Measurements from ENCODE around the gene CACNA1H. TPM values are rescaled to one million over a fixed set of nuclear protein-coding genes. Genes with fewer than 3 reads are reported as not detected.

Gene CACNA1H
- total RNA-seq, 2 experiments from 2014 or later = 0.26 to 0.61 TPM

DNA sequence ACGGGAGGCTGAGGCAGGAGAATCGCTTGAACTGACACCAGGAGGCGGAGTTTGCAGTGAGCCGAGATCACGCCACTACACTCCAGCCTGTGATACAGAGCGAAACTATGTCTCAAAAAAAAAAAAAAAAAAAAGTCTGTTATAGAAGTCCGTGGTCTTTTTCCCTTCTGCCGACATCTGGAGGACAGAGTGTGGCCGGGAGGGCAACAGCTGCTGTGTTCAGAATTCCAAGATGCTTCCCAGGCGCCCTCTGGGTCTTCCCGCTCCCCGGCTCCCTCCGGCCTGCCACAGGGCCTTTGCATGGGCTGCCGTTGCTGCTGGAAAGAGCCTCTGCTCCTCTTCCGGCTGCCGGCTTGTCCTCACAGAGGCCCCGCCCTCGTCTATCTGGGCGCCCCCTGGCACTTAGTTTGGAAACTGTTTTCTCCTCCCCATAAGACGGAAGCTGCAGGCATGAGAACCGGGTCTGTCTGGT lies 2.4 kb upstream of the CACNA1H start:
- peaks cover 7% of the 10 kb centered on the region for H3K9me3 Mint-ChIP-seq
- peak overlapping the region; percentile 16 for H3K4me3 Mint-ChIP-seq
- H3K36me3 Mint-ChIP-seq = no peaks in the 10 kb centered on the region
- intact Hi-C loops (cut with micrococcal nuclease) = no loop called here
- ChIA-PET CTCF (no interaction called here), POLR2A (no interaction called here)
- peaks cover 3% of the 10 kb centered on the region for H3K4me1 Mint-ChIP-seq (ENCODE audit: low read depth)
- DNase-seq = peak; percentile 56
- H3K27ac Mint-ChIP-seq = peak overlapping the region; percentile 30
- H3K27me3 Mint-ChIP-seq = peaks cover 6% of the 10 kb centered on the region

DNA sequence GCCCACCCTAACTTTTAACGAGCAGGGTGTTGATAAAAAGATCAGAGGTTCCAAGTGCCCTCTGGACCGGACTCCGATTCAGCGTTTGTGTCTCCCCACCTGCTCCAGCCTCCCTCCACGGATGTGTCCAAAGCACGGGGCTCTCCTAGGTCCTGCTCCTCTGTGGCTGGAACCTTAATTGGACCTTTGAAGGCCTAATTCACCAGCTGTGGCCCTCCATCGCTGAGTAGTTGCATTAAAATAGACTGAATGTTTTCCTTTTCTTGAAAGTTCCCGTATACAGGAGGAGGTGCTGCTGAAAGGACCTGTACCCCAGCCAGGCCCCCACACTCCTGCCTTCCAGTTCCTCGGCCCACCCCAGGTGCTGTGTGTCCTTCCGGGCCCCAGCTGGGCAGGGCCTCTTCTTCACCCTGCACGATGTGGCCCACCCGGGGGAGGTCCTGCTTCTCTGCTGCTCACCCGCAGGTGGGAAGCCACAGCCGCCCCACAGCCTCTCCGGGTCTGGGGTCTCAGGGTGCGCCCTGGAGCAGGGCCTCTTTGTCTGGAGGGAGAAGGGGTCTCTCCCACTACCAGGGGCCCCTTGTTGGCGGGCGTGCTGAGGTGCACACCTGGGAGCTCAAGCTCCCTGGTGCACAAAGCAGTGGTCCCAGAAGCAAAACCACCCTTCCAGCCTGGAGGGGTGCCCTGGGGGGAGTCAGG lies 1.3 kb upstream of the CACNA1H start:
- intact Hi-C loops (cut with micrococcal nuclease) = no loop called here
- peaks cover 3% of the 10 kb centered on the region for H3K4me1 Mint-ChIP-seq (ENCODE audit: low read depth)
- H3K27me3 Mint-ChIP-seq = peaks cover 13% of the 10 kb centered on the region
- POLR2A ChIA-PET = no interaction called here
- no peak overlapping the region for H3K4me3 Mint-ChIP-seq
- no peaks in the 10 kb centered on the region for H3K36me3 Mint-ChIP-seq
- H3K9me3 Mint-ChIP-seq = peaks cover 7% of the 10 kb centered on the region
- H3K27ac Mint-ChIP-seq = no peak overlapping the region
- CTCF ChIA-PET = no interaction called here
- DNase-seq = no peak

DNA sequence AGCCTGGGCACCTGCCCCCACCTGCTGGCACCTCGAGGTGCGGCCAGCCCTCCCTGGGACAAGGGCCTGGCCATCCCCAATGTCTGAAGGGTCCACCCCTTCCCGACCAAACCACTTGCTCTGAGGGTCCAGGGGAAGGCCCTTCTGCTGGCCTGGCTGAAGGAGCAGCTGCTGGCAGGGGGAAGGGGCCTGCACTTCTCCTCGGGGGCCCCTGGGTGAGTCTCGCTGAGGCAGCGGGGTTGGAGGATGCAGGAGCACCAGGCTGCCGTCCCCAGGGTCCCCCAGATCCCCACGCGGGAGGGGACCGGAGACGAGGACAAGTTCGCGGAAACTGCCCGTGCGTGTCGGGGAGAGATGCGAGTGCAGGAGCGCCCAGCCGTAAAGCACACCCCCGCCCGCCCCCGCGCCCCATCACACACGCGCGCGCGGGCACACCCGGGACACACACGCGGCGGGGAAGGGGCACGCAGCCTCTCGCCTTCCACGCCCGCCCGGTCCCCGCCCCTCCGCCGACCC lies 725 bp upstream of the CACNA1H start:
- Mint-ChIP-seq H3K9me3 (peaks cover 3% of the 10 kb centered on the region), H3K27ac (no peak overlapping the region), H3K36me3 (no peaks in the 10 kb centered on the region), H3K4me3 (peak overlapping the region; percentile 53), H3K4me1 (ENCODE audit: low read depth) (peaks cover 3% of the 10 kb centered on the region), H3K27me3 (peaks cover 13% of the 10 kb centered on the region)
- DNase-seq = peak; percentile 42
- CTCF ChIA-PET = no interaction called here
- POLR2A ChIA-PET = no interaction called here
- intact Hi-C loops (cut with micrococcal nuclease) = no loop called here

DNA sequence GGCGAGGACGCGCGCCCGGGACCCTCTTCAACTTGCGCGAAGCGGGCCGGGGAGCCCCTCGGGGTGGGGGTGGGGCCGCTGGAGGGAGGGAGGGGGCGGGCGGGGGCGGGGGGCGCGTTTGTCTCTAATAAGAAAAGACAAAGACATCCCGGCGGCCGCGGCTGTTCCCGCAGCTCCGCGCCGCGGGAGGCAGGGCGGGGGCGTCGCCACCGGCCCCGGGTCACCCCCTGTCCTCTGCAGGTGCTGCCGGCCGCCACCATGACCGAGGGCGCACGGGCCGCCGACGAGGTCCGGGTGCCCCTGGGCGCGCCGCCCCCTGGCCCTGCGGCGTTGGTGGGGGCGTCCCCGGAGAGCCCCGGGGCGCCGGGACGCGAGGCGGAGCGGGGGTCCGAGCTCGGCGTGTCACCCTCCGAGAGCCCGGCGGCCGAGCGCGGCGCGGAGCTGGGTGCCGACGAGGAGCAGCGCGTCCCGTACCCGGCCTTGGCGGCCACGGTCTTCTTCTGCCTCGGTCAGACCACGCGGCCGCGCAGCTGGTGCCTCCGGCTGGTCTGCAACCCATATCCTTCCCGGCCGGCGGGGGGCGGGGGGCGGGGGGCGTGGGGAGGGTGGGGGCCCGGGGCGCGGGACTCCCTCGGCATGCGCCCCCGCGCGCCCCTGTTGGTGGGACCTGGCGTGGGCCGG lies 714 bp downstream of the CACNA1H start:
- no peaks in the 10 kb centered on the region for H3K36me3 Mint-ChIP-seq
- ChIA-PET POLR2A (no interaction called here), CTCF (no interaction called here)
- H3K27me3 Mint-ChIP-seq = peaks cover 15% of the 10 kb centered on the region
- H3K4me3 Mint-ChIP-seq = no peak overlapping the region
- intact Hi-C loops (cut with micrococcal nuclease) = no loop called here
- H3K9me3 Mint-ChIP-seq = no peaks in the 10 kb centered on the region
- DNase-seq = no peak
- H3K4me1 Mint-ChIP-seq (ENCODE audit: low read depth) = peaks cover 3% of the 10 kb centered on the region
- H3K27ac Mint-ChIP-seq = no peak overlapping the region

DNA sequence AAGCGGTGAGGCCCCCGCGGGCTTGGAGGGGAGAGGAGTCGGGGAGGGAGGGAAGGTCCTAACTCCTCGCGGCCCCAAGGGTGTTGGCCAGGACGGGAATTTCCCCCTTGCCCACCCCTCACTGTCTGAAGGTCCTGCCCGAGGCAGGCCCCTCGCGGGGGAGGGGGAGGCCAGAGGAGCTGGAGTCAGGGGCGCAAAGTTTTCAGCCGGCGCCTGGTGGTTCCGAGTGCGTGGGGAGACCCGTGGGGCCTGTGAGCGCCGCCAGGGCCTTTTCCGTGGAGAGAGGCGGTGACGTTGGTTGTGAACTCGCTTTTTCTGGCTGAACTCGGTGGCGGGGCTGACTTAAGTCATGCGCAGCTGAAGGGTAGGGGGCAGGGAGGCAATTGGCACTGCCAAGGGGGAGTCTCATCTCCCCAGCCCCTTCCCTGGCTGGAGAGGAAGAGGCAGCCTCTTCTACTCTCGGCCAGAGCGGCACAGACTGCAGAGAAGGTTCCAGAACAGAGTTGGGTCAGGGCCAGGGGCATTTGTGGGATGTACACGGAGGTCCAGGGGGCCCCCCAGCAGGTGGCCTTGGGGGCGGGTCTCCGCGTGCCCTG lies 1.5 kb downstream of the CACNA1H start:
- CTCF ChIA-PET = no interaction called here
- H3K36me3 Mint-ChIP-seq = no peaks in the 10 kb centered on the region
- H3K4me1 Mint-ChIP-seq (ENCODE audit: low read depth) = peaks cover 3% of the 10 kb centered on the region
- intact Hi-C loops (cut with micrococcal nuclease) = no loop called here
- H3K27me3 Mint-ChIP-seq = peaks cover 17% of the 10 kb centered on the region
- H3K9me3 Mint-ChIP-seq = no peaks in the 10 kb centered on the region
- DNase-seq = no peak
- no peak overlapping the region for H3K27ac Mint-ChIP-seq
- no peak overlapping the region for H3K4me3 Mint-ChIP-seq
- POLR2A ChIA-PET = no interaction called here

DNA sequence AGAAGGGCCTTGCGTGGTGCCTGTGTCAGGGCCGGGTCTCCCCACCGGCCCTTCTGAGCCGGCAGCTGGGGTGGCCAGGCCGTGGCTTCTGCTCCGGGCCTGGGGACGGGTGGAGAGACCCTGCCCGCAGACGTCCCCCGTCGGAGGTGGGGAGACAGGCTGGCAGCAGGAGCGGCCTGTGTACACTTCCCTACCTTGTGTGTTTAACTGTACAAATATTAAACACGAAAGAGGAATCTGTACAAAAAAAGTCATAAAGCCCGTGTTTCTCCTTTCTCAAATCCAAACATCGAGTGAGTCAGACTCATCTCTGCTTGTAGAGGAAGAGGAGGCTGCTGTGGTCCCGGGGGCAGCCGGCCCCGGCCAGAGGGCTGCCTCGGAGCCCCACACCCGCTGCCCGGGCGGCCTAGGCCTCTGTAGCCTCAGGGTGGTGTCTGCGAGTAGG lies 2.0 kb downstream of the CACNA1H start:
- POLR2A ChIA-PET = no interaction called here
- peaks cover 21% of the 10 kb centered on the region for H3K27me3 Mint-ChIP-seq
- H3K27ac Mint-ChIP-seq = no peak overlapping the region
- no peaks in the 10 kb centered on the region for H3K36me3 Mint-ChIP-seq
- CTCF ChIA-PET = no interaction called here
- no peak for DNase-seq
- intact Hi-C loops (cut with micrococcal nuclease) = no loop called here
- H3K4me3 Mint-ChIP-seq = no peak overlapping the region
- peaks cover 3% of the 10 kb centered on the region for H3K4me1 Mint-ChIP-seq (ENCODE audit: low read depth)
- no peaks in the 10 kb centered on the region for H3K9me3 Mint-ChIP-seq

DNA sequence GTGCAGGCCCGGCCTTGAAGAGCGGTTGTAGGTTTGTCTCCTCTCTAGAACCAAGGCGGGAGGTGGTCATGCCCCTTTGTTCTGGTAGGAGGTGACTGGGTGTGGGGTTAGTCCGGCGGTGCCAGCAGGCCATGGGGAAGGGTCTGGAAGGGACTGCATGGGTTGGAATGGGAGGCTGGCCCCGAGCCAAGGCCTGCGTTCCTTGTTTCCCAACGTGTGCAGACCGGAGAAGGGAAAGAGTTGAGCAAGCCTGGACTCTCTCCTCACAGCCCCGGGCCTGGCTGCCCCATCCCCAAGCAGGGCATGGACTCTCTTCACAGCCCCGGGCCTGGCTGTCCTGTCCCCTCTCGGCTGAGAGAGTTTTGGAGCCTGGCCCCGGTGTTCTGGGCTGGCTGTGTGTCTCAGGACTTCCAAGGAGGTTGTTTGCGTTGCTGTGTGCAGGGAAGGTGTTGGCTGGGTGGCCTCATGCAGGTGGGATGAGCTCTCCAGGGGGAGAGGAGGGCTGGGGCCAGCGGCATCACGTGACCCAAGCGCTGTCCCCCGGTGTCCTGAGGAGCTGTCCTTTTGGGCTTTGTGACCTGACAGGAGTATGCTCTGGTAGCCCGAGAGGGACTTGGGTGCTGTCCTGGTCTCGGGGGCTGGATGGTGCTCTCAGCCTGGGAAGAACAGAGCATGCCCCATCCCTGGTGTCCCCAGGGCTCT lies 2.6 kb downstream of the CACNA1H start:
- H3K9me3 Mint-ChIP-seq = no peaks in the 10 kb centered on the region
- H3K27ac Mint-ChIP-seq = no peak overlapping the region
- CTCF ChIA-PET = no interaction called here
- no peaks in the 10 kb centered on the region for H3K36me3 Mint-ChIP-seq
- intact Hi-C loops (cut with micrococcal nuclease) = no loop called here
- peaks cover 21% of the 10 kb centered on the region for H3K27me3 Mint-ChIP-seq
- no peak for DNase-seq
- no peak overlapping the region for H3K4me3 Mint-ChIP-seq
- H3K4me1 Mint-ChIP-seq (ENCODE audit: low read depth) = peaks cover 3% of the 10 kb centered on the region
- POLR2A ChIA-PET = no interaction called here

DNA sequence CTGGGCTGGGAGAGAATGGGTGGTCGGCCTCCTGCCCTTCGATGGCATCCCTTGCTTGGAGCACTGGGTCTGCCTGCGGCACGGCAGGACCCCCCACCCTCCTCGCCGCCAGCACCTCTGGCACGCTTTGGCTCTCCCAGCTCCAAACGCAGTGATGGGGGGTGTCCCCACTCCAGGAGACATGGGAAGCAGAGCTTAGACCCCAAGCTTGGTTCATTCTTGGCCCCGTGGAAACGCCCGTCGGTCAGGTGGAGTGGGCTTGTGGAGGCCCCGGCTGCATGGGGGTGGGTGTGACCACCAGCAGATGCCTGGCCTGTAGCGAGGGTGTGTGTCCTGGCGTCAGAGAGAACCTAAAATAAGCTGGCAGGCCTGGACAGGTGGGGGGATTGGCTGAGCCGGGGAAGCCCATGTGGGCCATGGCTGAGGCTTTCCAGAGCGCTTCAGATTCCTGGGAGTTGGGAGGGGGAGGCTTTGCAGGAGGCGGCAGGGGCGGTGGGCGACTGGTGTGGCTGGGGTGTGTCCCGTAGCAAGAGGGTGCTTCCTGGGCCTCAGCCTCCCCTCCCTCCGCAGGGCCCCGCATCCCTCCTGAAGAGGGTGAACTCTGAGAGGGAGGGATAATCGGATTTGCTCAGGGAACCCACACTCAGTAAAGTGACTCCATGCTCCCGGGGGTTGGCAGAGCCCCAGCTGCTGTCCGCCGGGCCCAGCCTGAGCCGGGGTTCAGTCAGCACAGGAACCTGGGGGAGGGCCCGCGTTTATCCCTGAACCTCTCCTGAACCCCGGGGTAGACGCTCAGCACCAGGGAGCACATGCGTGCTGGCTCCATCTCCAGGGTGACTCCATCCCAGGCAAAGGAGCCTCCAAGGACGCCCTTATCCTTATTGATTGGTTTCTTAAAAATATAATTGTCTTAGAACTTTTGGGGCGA lies 3.4 kb downstream of the CACNA1H start:
- H3K36me3 Mint-ChIP-seq = no peaks in the 10 kb centered on the region
- no peaks in the 10 kb centered on the region for H3K9me3 Mint-ChIP-seq
- H3K4me1 Mint-ChIP-seq (ENCODE audit: low read depth) = no peaks in the 10 kb centered on the region
- ChIA-PET POLR2A (no interaction called here), CTCF (no interaction called here)
- no peak overlapping the region for H3K27ac Mint-ChIP-seq
- no peak for DNase-seq
- intact Hi-C loops (cut with micrococcal nuclease) = no loop called here
- H3K27me3 Mint-ChIP-seq = peaks cover 21% of the 10 kb centered on the region
- no peak overlapping the region for H3K4me3 Mint-ChIP-seq

DNA sequence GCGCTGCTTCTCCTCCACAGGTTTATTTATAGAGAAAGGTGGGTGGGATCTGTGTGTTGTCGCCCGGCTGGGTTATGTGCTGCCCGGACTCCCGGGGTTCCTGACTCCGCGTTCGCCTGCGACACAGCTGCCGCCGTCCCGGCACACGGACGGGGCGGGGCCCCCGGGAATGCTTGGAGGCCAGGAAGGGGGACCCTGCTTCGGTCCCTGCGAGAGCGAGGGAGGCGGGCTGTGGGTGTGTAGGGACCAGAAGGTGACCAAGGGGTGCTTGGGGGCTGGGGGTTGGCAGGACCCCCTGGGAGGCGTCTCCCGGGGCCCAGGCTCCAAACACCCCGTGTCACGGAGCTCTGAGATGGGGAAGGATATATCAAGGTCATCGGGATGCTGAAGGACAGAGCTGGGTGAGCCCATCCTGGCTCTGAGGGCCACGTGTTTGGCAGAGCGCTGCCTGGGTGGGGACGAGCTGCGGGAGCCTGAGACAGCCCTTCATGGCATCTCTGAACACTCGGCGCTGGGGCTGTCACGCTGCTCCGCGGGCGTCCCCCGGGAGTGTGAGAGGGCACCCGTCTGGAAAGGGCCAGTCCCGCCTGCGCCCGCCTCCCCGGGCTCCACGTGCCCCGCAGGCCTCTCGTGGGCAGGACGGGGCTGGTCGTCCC lies 4.2 kb downstream of the CACNA1H start:
- Mint-ChIP-seq H3K36me3 (no peaks in the 10 kb centered on the region), H3K27ac (no peak overlapping the region), H3K27me3 (peaks cover 21% of the 10 kb centered on the region), H3K4me3 (no peak overlapping the region), H3K4me1 (ENCODE audit: low read depth) (no peaks in the 10 kb centered on the region), H3K9me3 (no peaks in the 10 kb centered on the region)
- DNase-seq = no peak
- intact Hi-C loops (cut with micrococcal nuclease) = no loop called here
- ChIA-PET POLR2A (no interaction called here), CTCF (no interaction called here)

DNA sequence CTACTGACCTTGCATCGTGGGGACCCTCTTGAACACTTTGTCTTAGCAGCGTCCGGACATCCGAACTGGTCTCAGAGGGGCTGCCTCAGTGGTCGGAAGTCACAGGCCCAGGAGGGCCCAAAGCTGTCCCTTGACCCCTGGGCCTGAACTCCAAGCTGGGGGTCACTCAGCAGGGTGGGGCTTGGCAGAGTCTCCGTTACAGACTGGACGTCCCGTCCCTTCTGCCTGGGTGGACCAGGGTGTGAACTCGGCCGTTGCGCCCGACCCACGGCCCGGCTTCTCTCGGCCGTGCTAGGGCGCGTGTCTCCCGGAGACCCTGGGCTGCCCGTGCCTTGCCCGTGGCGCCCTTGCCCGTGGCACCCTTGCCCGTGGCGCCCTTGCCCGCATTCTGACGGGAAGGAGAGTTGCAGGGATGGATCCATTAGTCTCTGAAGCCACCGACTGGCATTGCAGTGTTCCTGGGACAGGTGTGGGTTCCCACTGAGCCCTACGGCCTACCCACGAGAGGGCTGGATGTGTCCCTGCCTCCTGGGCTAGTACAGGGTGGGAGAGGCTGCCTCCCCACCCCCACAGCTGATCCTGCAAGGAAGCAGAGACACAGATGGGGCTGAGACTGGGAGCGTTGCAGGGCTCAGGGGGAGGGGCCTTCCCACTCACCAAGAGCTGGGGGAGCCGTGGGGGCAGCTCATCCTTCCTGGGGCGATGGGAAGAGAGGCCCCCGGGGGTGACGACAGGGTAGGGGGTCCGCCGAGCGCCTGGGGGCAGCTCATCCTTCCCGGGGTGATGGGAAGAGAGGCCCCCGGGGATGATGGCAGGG lies 4.9 kb downstream of the CACNA1H start:
- POLR2A ChIA-PET = no interaction called here
- Mint-ChIP-seq H3K9me3 (no peaks in the 10 kb centered on the region), H3K27ac (no peak overlapping the region), H3K27me3 (peaks cover 21% of the 10 kb centered on the region), H3K4me1 (ENCODE audit: low read depth) (no peaks in the 10 kb centered on the region), H3K36me3 (no peaks in the 10 kb centered on the region), H3K4me3 (no peak overlapping the region)
- intact Hi-C loops (cut with micrococcal nuclease) = no loop called here
- CTCF ChIA-PET = no interaction called here
- no peak for DNase-seq
